NT2/D1 (cell line): Measurements from ENCODE around the gene AKAP13.

ENCODE experiments used
- SUZ12 ChIP-seq: IDR thresholded peaks from 2 replicates; pipeline ENCODE4 v1.6.1; 2011; ENCODE audit not compliant: insufficient read length, insufficient read depth; ENCODE audit errors: extremely low read depth
- ZNF274 ChIP-seq: IDR thresholded peaks from 2 replicates; pipeline ENCODE4 v1.6.1; 2011; ENCODE audit warnings: mild to moderate bottlenecking, low read depth, low read length

DNA sequence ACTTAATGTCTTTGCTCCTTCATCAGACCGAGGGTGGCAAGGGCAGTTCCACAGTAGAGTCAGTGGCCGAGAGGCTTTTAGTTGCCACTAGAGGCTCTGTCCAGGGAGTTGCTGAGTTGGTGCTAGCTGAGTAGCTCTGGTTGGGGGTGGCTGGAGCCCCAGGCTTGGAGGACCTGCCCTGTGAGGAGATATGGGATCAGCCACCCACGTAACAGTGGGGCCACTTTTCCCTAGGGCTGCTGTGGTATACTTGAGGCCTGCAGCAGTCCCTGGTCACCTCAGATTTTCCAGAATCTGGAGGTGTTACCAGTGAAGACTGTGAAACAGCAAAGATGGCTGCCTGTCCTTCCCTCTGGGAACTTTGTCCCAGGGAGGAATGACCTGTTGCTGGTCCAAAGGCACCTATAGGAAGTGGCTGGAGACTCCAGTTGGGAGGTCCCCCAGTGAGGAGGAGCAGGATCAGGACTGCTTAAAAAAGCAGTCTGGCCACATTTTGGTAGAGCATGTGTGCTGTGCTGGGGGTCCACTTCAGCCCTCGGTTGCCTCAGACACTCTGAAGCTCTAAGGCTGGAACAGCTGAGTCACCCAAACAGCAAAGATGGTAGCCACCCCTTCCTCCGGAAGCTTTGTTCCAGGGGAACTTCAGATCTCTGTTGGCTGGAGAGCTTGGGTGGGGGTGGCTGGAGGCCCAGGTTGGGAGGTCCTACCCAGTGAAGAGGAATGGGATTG, 72.9 kb downstream of the AKAP13 start:
- no peak for TF ChIP-seq ZNF274
- no peak for TF ChIP-seq SUZ12
